ENCODE measurements around the gene DEPDC7.
"Not testable (repeated sequence)": the region's sequence is repeated elsewhere in the genome, so short reads cannot be mapped to it uniquely, and the experiment has no call there.

Gene DEPDC7

DNA sequence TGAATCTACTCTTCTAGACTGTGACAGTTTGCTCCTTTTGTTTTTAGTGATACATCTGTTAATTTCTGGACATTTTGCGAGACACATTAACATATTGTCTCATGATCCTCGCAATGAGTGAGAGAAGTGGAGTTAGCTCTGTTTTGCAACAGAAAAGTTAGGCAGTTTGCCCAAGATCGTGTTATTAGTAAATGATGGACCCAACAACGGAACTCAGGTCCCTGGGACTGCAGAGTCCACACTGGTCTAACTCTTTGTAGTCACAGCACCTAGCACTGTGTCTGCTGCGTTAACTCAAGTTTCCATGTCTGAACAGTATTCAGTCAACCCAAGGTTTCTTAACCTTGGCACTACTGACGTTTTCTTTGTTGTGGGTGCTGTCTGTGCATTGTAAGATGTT lies 3.2 kb downstream of the DEPDC7 start:
- TF ChIP-seq, protein P1, sequence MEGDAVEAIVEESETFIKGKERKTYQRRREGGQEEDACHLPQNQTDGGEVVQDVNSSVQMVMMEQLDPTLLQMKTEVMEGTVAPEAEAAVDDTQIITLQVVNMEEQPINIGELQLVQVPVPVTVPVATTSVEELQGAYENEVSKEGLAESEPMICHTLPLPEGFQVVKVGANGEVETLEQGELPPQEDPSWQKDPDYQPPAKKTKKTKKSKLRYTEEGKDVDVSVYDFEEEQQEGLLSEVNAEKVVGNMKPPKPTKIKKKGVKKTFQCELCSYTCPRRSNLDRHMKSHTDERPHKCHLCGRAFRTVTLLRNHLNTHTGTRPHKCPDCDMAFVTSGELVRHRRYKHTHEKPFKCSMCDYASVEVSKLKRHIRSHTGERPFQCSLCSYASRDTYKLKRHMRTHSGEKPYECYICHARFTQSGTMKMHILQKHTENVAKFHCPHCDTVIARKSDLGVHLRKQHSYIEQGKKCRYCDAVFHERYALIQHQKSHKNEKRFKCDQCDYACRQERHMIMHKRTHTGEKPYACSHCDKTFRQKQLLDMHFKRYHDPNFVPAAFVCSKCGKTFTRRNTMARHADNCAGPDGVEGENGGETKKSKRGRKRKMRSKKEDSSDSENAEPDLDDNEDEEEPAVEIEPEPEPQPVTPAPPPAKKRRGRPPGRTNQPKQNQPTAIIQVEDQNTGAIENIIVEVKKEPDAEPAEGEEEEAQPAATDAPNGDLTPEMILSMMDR (IDR thresholded peaks at IDR 0.05; ENCODE audit: low read depth, low read length), result no peak

GRCh38 chr11:33021501-33021900 lies 5.8 kb downstream of the DEPDC7 start:
- H3K4me3 ChIP-seq (replicated peaks in 1 of 2; ENCODE audit: low read depth in 2 of 2, low read length in 2 of 2), result no peak overlapping the region
- TF ChIP-seq, protein P1 (IDR thresholded peaks at IDR 0.05; ENCODE audit: low read depth, low read length), result no peak

More for the DNA sequence above, 3.2 kb downstream of the DEPDC7 start:
- H3K4me3 ChIP-seq (replicated peaks in 1 of 2; ENCODE audit: low read depth in 2 of 2, low read length in 2 of 2), result no peak overlapping the region
- no peak for DNase-seq (ENCODE audit: low read depth in 2 of 2)

GRCh38 chr11:33021937-33022336 lies 6.3 kb downstream of the DEPDC7 start:
- DNase-seq (ENCODE audit: low read depth in 2 of 2), result no peak
- TF ChIP-seq, protein P1 (IDR thresholded peaks at IDR 0.05; ENCODE audit: low read depth, low read length), result no peak
- H3K4me3 ChIP-seq (replicated peaks in 1 of 2; ENCODE audit: low read depth in 2 of 2, low read length in 2 of 2), result no peak overlapping the region

More at GRCh38 chr11:33021501-33021900, 5.8 kb downstream of the DEPDC7 start:
- no peak for DNase-seq (ENCODE audit: low read depth in 2 of 2)

- DNase-seq (ENCODE audit: low read depth in 2 of 2), result no peak
- no peak overlapping the region for H3K4me3 ChIP-seq (replicated peaks in 1 of 2; ENCODE audit: low read depth in 2 of 2, low read length in 2 of 2)
- TF ChIP-seq, protein P1 (IDR thresholded peaks at IDR 0.05; ENCODE audit: low read depth, low read length), result no peak
Observed at GRCh38 chr11:33025339-33025722, 9.7 kb downstream of the DEPDC7 start.

DNA sequence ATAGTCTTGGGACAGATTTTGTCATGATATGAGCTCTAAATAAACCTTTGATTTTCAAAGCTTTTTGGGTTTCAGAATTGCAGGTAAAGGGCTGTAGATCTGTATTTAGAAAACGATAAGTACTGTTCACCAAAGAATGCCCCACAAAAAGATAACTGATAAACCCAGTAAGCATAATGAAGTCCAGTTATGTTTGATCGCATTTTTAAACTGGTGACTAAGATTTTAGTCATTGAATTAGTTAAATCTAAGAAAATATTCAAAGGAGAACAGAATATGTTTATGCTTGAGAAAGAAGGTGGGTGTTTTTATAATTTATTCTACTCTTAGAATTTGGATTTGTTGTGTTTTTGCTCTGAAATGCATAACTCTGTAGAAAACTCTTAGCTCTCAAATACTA lies 11.6 kb downstream of the DEPDC7 start:
- DNase-seq (ENCODE audit: low read depth in 2 of 2), result no peak
- TF ChIP-seq, protein P1 (IDR thresholded peaks at IDR 0.05; ENCODE audit: low read depth, low read length), result no peak
- H3K4me3 ChIP-seq (replicated peaks in 1 of 2; ENCODE audit: low read depth in 2 of 2, low read length in 2 of 2), result no peak overlapping the region

GRCh38 chr11:33027846-33028536 lies 12.3 kb downstream of the DEPDC7 start:
- TF ChIP-seq, protein P1 (IDR thresholded peaks at IDR 0.05; ENCODE audit: low read depth, low read length), result no peak
- no peak overlapping the region for H3K4me3 ChIP-seq (replicated peaks in 1 of 2; ENCODE audit: low read depth in 2 of 2, low read length in 2 of 2)
- peak in 1 of 2 donors; percentile 37 for DNase-seq (ENCODE audit: low read depth in 2 of 2)

DNA sequence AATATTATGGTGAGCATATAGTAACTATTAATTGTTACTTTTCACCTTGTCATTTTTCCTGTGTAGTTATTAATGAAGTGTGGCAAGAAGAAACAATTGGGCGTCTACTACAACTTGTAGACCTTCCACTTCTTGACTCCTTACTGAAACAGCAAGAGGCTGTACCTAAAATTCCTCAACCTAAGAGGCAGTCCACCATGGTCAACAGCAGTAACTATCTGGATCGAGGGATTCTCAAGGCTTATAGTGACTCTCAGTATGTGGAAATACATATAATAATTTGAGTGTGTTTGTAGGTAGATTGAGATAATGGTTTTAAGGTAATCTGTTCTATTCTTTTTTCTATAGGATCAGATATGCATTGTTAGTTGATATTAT lies 12.8 kb downstream of the DEPDC7 start:
- no peak overlapping the region for H3K4me3 ChIP-seq (replicated peaks in 1 of 2; ENCODE audit: low read depth in 2 of 2, low read length in 2 of 2)
- no peak for DNase-seq (ENCODE audit: low read depth in 2 of 2)
- TF ChIP-seq, protein P1 (IDR thresholded peaks at IDR 0.05; ENCODE audit: low read depth, low read length), result no peak

- not testable (repeated sequence) for DNase-seq (ENCODE audit: low read depth in 2 of 2); H3K4me3 ChIP-seq (replicated peaks in 1 of 2; ENCODE audit: low read depth in 2 of 2, low read length in 2 of 2)
Observed at GRCh38 chr11:33029218-33029617, 13.5 kb downstream of the DEPDC7 start.

All from cardiac fibroblast (primary cell).